Lung (tissue), 12 donors: ENCODE results near the gene PIK3R3. TPM values are rescaled to one million over a fixed set of nuclear protein-coding genes. Genes with fewer than 3 reads are reported as not detected.

ENCODE experiments used
- ATAC-seq: fragments of 200-7000 bp; cut with Tn5 transposase; one replicate; pipeline ENCODE4 v1.9.1; 2020; ENCODE audit warnings: moderate number of reproducible peaks; ENCODE audit not compliant: insufficient read depth, low FRiP score
- DNase-seq, 3 donors: peaks; one replicate each; pipeline ENCODE4 v3.0.0-alpha.2; 2013 to 2017
- H3K27ac ChIP-seq, 2 donors: one replicate each; pipeline ENCODE4 v1.5.1; 2013; ENCODE audit warnings: mild to moderate bottlenecking in 2 of 2, moderate library complexity in 2 of 2, control low read depth in 1 of 2, inconsistent platforms in 1 of 2, low read depth in 1 of 2, low read length in 1 of 2
- H3K27me3 ChIP-seq, 3 donors: one replicate each; pipeline ENCODE4 v1.5.1; 2013; ENCODE audit warnings: low read length in 2 of 3; ENCODE audit not compliant: control insufficient read depth in 3 of 3, insufficient read depth in 3 of 3
- H3K36me3 ChIP-seq, 4 donors: one replicate each; pipeline ENCODE4 v1.5.1; 2013; ENCODE audit warnings: low read length in 4 of 4, mild to moderate bottlenecking in 1 of 4, moderate library complexity in 1 of 4; ENCODE audit not compliant: control insufficient read depth in 4 of 4, insufficient read depth in 4 of 4
- H3K4me1 ChIP-seq, 5 donors: one replicate each; pipeline ENCODE4 v1.5.1; 2013; ENCODE audit warnings: low read length in 5 of 5, mild to moderate bottlenecking in 2 of 5, moderate library complexity in 1 of 5; ENCODE audit not compliant: control insufficient read depth in 5 of 5, insufficient read depth in 5 of 5
- H3K4me3 ChIP-seq: one replicate; pipeline ENCODE4 v1.5.1; 2013; ENCODE audit warnings: mild to moderate bottlenecking, control low read depth, moderate library complexity
- H3K9ac ChIP-seq, 2 donors: one replicate each; pipeline ENCODE4 v1.5.1; 2013; ENCODE audit warnings: low read length in 2 of 2, control low read depth in 1 of 2; ENCODE audit not compliant: insufficient read depth in 1 of 2
- H3K9me3 ChIP-seq, 4 donors: one replicate each; pipeline ENCODE4 v1.5.1; 2013; ENCODE audit warnings: low read length in 3 of 4, mild to moderate bottlenecking in 1 of 4, moderate library complexity in 1 of 4; ENCODE audit not compliant: control insufficient read depth in 4 of 4, insufficient read depth in 3 of 4
- WGBS, 2 donors: extraction: QIAGEN DNeasy Blood & Tissue Kit; methylation state at CpG; one replicate each; pipeline ENCODE4 v1.1.7; 2013; 5-methylcytosine and 5-hydroxymethylcytosine counted together
- polyA plus RNA-seq, 2 donors: library from polyadenylated mRNA; stranded (reverse); fragments of 200-250 nt; gene quantifications; one replicate each; pipeline ENCODE4 v1.2.1, GENCODE V29; 2013
- total RNA-seq, 2 donors: library from RNA; depleted of rRNA in 1 of 2; stranded (reverse); fragments of >200 nt in 1 of 2; gene quantifications; one replicate each; pipeline ENCODE4 v1.2.1, GENCODE V29; 2014 to 2021
- TF ChIP-seq, protein P1 (sequence below): IDR thresholded peaks from 2 replicates; pipeline ENCODE4 v1.5.1; 2012; ENCODE audit warnings: mild to moderate bottlenecking; ENCODE audit errors: control extremely low read depth, extremely low read depth
- donor health status: control.
- donor health status: control.
- donor health status: Bipolar disorder and iron deficiency.
- donor health status: healthy.
- donor health status: DM: yes; HTN: yes; CAD: no.

Gene PIK3R3
- total and polyA plus RNA-seq, 4 donors: 9.1 to 36.7 (median 17.1) TPM

GRCh38 chr1:46174448-46175231 is 42.2 kb upstream of the PIK3R3 start, which contains the start of gene TSPAN1:
Gene TSPAN1, plus strand, starts transcription at chr1:46175087. Its CDS starts 6,021 bp downstream, at chr1:46181108.
- Histone ChIP-seq H3K4me3 (no peak within 1 kb of the TSS), H3K36me3 (no peaks in the 10 kb centered on the region), H3K27ac (peak within 1 kb of the TSS; percentile 56 to 69), H3K4me1 (peaks cover 0 to 28% (median 4%) of the 10 kb centered on the region in 5 donors), H3K27me3 (no peaks in the 10 kb centered on the region), H3K9me3 (no peaks in the 10 kb centered on the region), H3K9ac (no peak within 1 kb of the TSS)
- WGBS, 2 donors: 56 to 76% methylated on average over 11 of the region's 11 CpGs
- TF ChIP-seq, protein P1, sequence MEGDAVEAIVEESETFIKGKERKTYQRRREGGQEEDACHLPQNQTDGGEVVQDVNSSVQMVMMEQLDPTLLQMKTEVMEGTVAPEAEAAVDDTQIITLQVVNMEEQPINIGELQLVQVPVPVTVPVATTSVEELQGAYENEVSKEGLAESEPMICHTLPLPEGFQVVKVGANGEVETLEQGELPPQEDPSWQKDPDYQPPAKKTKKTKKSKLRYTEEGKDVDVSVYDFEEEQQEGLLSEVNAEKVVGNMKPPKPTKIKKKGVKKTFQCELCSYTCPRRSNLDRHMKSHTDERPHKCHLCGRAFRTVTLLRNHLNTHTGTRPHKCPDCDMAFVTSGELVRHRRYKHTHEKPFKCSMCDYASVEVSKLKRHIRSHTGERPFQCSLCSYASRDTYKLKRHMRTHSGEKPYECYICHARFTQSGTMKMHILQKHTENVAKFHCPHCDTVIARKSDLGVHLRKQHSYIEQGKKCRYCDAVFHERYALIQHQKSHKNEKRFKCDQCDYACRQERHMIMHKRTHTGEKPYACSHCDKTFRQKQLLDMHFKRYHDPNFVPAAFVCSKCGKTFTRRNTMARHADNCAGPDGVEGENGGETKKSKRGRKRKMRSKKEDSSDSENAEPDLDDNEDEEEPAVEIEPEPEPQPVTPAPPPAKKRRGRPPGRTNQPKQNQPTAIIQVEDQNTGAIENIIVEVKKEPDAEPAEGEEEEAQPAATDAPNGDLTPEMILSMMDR: no peak
- ATAC-seq (no peak), DNase-seq (no peak)

DNA sequence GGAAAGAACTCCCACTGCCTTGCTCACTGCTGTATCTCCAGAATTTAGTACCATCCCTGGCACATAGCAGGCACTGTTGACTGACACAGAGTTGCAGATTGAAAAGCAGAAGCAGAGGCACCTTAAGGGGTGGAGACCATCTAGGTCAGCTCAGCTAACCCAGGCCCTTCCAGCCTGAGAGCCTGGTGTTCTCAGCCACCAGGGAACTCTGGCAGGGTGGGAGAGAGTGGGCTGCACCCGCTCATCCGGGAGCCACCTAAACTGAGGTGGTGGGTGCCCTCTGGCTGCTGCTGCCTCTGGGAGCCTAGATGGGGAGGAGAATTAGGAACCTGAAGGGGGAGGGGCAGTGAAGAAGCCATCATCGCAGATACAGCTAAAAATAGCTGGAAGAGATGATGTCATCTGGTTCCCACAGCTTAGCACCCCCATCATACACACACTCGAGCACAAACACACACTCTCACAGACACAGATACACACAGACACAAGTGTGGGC is 41.0 kb upstream of the PIK3R3 start:
- Histone ChIP-seq H3K4me1 (peaks cover 0 to 28% (median 0%) of the 10 kb centered on the region in 5 donors), H3K27ac (peak overlapping the region in 1 of 2 donors; percentile 50), H3K27me3 (no peaks in the 10 kb centered on the region), H3K36me3 (no peaks in the 10 kb centered on the region), H3K4me3 (no peak overlapping the region), H3K9me3 (no peaks in the 10 kb centered on the region), H3K9ac (no peak overlapping the region)
- TF ChIP-seq, protein P1: no peak
- 33 to 38% methylated on average over 4 of the region's 4 CpGs for WGBS, 2 donors
- DNase-seq (peak in 1 of 3 donors; percentile 43), ATAC-seq (no peak)

DNA sequence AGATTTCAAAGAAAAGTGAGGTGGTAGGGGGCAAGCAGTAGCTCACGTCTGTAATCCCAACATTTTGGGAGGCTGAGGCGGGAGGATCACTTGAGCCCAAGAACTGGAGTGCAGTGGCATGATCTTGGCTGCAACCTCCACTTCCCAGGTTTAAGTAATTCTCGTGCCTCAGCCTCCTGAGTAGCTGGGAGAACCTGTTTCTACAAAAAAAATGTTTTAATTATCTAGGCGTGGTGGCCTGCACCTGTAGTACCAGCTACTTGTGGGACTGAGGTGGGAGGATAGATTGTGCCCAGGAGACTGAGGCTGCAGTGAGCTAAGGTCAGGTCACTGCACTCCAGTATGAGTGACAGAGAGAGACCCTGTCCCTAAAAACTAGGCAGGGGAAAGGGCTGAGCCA is 39.9 kb upstream of the PIK3R3 start:
- DNase-seq (no peak), ATAC-seq (no peak)
- TF ChIP-seq, protein P1: no peak
- no peak overlapping the region for H3K9ac ChIP-seq
- peak overlapping the region in 1 of 2 donors; percentile 84 for H3K27ac ChIP-seq
- no peaks in the 10 kb centered on the region for H3K36me3 ChIP-seq
- no peak overlapping the region for H3K4me3 ChIP-seq
- no peaks in the 10 kb centered on the region for H3K27me3 ChIP-seq
- no peaks in the 10 kb centered on the region for H3K9me3 ChIP-seq
- 67 to 87% methylated on average over 4 of the region's 4 CpGs for WGBS, 2 donors
- H3K4me1 ChIP-seq: peaks cover 0 to 34% (median 2%) of the 10 kb centered on the region in 5 donors
